ENCODE measurements around the gene STPG2. TPM values are rescaled to one million over a fixed set of nuclear protein-coding genes. Genes with fewer than 3 reads are reported as not detected.

Gene STPG2
- total RNA-seq, 2 donors from 2014 or later: 0.19 TPM; not detected in 1

DNA sequence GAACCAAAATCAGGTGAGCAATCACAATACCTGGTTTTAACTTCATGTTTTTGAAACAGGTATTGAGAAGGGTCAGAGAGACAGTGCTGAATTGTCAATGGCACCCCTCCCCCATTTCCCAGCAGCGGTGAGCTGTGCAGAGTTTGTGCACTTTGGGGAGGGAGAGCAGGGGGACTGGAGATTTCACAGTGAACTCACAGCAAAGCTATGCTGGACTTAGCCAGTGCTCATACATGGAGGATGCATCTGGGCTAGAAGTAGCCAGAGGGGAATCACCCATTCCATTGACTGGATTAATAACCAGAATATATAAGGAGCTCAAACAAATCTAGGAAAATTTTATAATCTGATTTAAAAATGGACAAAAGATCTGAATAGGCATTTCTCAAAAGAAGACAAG is 612.6 kb downstream of the STPG2 start:
- intact Hi-C loops (cut with DNase I): no loop called here
- no peak for DNase-seq
- H3K36me3 ChIP-seq: no peaks in the 10 kb centered on the region
- TF ChIP-seq, protein P1, sequence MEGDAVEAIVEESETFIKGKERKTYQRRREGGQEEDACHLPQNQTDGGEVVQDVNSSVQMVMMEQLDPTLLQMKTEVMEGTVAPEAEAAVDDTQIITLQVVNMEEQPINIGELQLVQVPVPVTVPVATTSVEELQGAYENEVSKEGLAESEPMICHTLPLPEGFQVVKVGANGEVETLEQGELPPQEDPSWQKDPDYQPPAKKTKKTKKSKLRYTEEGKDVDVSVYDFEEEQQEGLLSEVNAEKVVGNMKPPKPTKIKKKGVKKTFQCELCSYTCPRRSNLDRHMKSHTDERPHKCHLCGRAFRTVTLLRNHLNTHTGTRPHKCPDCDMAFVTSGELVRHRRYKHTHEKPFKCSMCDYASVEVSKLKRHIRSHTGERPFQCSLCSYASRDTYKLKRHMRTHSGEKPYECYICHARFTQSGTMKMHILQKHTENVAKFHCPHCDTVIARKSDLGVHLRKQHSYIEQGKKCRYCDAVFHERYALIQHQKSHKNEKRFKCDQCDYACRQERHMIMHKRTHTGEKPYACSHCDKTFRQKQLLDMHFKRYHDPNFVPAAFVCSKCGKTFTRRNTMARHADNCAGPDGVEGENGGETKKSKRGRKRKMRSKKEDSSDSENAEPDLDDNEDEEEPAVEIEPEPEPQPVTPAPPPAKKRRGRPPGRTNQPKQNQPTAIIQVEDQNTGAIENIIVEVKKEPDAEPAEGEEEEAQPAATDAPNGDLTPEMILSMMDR (IDR thresholded peaks at IDR 0.05): no peak
- no peaks in the 10 kb centered on the region for H3K9me3 ChIP-seq
- H3K27ac ChIP-seq: no peak overlapping the region
- no peak overlapping the region for H3K9ac ChIP-seq (ENCODE audit: low read depth in 2 of 2, low read length in 2 of 2)
- H3K4me1 ChIP-seq: no peaks in the 10 kb centered on the region
- no peaks in the 10 kb centered on the region for H3K27me3 ChIP-seq
- no peak overlapping the region for H3K4me3 ChIP-seq

DNA sequence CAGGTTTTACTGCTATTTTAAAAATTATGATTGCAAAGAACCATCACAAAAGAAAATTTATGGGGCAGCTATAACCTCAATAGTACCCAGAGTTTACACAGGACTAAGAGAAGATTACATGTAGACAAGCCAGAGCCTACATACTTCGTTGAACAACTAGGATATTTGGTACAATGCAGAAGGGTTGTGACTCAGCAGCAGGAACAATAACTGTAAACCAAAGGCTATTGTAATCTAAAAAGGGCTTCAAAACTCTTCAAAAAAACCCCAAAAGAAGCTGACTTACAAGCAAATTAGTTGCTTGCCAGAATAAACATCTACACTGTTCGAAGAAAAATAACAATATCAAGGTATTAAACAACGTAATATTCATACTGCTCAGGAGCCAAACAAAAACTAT is 618.0 kb downstream of the STPG2 start:
- Histone ChIP-seq H3K36me3 (no peaks in the 10 kb centered on the region), H3K27me3 (no peaks in the 10 kb centered on the region), H3K4me1 (no peaks in the 10 kb centered on the region), H3K9ac (ENCODE audit: low read depth in 2 of 2, low read length in 2 of 2) (no peak overlapping the region), H3K4me3 (no peak overlapping the region), H3K9me3 (no peaks in the 10 kb centered on the region), H3K27ac (no peak overlapping the region)
- intact Hi-C loops (cut with DNase I): no loop called here
- TF ChIP-seq, protein P1 (IDR thresholded peaks at IDR 0.05): no peak
- no peak for DNase-seq

DNA sequence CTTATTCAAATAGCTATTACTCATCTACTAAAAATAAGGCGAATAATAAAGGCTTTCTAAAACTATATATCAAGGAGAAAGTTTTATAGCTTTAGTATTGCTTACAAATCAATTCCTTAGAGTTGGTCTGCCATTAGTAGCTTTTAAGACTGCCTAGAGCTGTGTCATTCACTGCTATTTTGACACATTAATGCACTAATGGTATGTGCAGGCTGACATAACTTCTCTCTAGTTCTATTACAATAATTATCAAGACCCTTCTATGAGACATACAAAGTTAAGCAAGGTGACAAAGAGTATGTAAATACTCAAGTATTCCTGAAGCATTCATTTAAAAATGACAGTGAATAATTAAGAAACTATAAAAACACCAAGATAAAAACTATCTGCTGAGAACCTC is 625.3 kb downstream of the STPG2 start:
- TF ChIP-seq, protein P1 (IDR thresholded peaks at IDR 0.05): no peak
- intact Hi-C loops (cut with DNase I): no loop called here
- no peak for DNase-seq
- Histone ChIP-seq H3K9ac (ENCODE audit: low read depth in 2 of 2, low read length in 2 of 2) (no peak overlapping the region), H3K27ac (no peak overlapping the region), H3K4me3 (no peak overlapping the region), H3K4me1 (no peaks in the 10 kb centered on the region), H3K36me3 (no peaks in the 10 kb centered on the region), H3K9me3 (no peaks in the 10 kb centered on the region), H3K27me3 (no peaks in the 10 kb centered on the region)

DNA sequence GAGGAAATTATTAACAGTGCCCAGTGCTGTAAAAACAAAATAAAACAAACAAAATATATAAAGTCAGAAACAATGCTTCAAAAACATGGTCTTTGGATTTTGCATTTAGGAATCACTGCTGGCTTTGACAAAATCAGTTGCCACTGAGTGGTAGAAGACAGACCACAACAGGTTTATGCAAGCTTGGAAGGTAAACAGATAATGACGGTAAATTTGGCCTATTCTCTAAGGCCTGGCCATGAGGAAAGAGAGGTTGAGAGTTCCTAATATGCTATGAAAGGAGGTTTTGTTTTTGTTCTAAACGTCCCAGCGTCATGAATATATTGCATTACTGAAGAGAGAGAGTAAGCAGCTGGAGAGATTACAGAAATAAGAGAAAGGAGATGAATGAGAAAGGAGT is 629.4 kb downstream of the STPG2 start:
- Histone ChIP-seq H3K9me3 (no peaks in the 10 kb centered on the region), H3K4me3 (no peak overlapping the region), H3K36me3 (no peaks in the 10 kb centered on the region), H3K27ac (no peak overlapping the region), H3K27me3 (no peaks in the 10 kb centered on the region), H3K9ac (ENCODE audit: low read depth in 2 of 2, low read length in 2 of 2) (no peak overlapping the region), H3K4me1 (no peaks in the 10 kb centered on the region)
- TF ChIP-seq, protein P1 (IDR thresholded peaks at IDR 0.05): no peak
- DNase-seq: no peak
- intact Hi-C loops (cut with DNase I): no loop called here

Other genes with a start within 250 kb of the STPG2 start
- 10 to 100 TPM; 38.4 to 42.3 TPM for gene RAP1GDS1, start 117.9 kb upstream of the STPG2 start, total RNA-seq